ENCODE results near the gene CYS1.
"Not testable (repeated sequence)": the region's sequence is repeated elsewhere in the genome, so short reads cannot be mapped to it uniquely, and the experiment has no call there.

The CYS1 gene

GRCh38 chr2:10103179-10103578 is 23.0 kb upstream of the CYS1 start:
- no peak for TF ChIP-seq CTCF (conservative IDR thresholded peaks at IDR 0.05)
- no peak overlapping the region for H3K27ac ChIP-seq

GRCh38 chr2:10101491-10101890 is 21.3 kb upstream of the CYS1 start:
- H3K27ac ChIP-seq, result no peak overlapping the region
- TF ChIP-seq CTCF (conservative IDR thresholded peaks at IDR 0.05), result no peak

- TF ChIP-seq CTCF (conservative IDR thresholded peaks at IDR 0.05), result peak; percentile 89
- no peak overlapping the region for H3K27ac ChIP-seq
Measured at GRCh38 chr2:10097352-10098148, 17.3 kb upstream of the CYS1 start.

GRCh38 chr2:10096641-10097040 is 16.4 kb upstream of the CYS1 start:
- no peak overlapping the region for H3K27ac ChIP-seq
- TF ChIP-seq CTCF (conservative IDR thresholded peaks at IDR 0.05), result no peak

GRCh38 chr2:10095175-10095574 is 15.0 kb upstream of the CYS1 start:
- TF ChIP-seq CTCF (conservative IDR thresholded peaks at IDR 0.05), result no peak
- H3K27ac ChIP-seq, result no peak overlapping the region

GRCh38 chr2:10094271-10094814 is 14.1 kb upstream of the CYS1 start:
- TF ChIP-seq CTCF (conservative IDR thresholded peaks at IDR 0.05), result no peak
- no peak overlapping the region for H3K27ac ChIP-seq

GRCh38 chr2:10091889-10092244 is 11.7 kb upstream of the CYS1 start:
- not testable (repeated sequence) for H3K27ac ChIP-seq

GRCh38 chr2:10091182-10091888 is 11.1 kb upstream of the CYS1 start:
- no peak for TF ChIP-seq CTCF (conservative IDR thresholded peaks at IDR 0.05)
- H3K27ac ChIP-seq, result no peak overlapping the region
